A673 (cell line): ENCODE data around the gene COL11A1.

Source experiments
- CTCF ChIP-seq: fragments of 300-800, 200-600 bp; sonication (generic); conservative IDR thresholded peaks from 2 replicates; pipeline ENCODE4 v1.5.1; 2017; ENCODE audit warnings: low read depth, mild to moderate bottlenecking, antibody characterized with exemption, low read length, moderate library complexity, mixed read lengths
- EZH2 ChIP-seq: fragments of 200-600 bp; sonication (generic); IDR thresholded peaks from 2 replicates; pipeline ENCODE4 v1.6.1; 2017; ENCODE audit warnings: borderline replicate concordance, low read depth, mild to moderate bottlenecking, mixed read lengths, antibody characterized with exemption, low read length; ENCODE audit not compliant: poor library complexity, severe bottlenecking

DNA sequence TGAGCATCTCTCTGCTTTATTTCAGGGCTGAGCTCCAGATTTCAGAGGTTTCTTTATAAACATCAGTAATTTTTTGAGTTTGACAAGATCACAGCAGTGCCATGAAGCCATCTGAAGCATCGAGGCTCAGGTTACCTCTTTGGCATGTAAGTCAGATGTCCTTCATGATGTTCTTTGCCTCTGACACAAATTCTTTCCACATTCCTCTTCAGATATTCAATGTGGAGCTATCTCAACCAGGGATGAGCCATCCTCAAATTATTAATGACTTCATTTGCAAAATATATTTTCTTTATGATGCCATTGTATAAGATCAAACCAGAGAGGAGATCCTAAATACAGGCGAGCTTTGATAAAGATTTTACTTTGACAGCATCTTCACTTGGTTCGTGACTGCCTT is 256.7 kb downstream of the COL11A1 start:
- no peak for TF ChIP-seq CTCF
- no peak for TF ChIP-seq EZH2
